HCT116 (cell line): Measurements from ENCODE around the gene MFSD6. TPM values are rescaled to one million over a fixed set of nuclear protein-coding genes. Genes with fewer than 3 reads are reported as not detected.

Experiments
- ATAC-seq: fragments of 200-7000 bp; cut with Tn5 transposase; 2 replicates; pipeline ENCODE4 v1.9.1; 2020; ENCODE audit warnings: mild to moderate bottlenecking, moderate library complexity
- BruUV-seq: library from RNA; stranded (reverse); fragments of 400-500 nt; replicated peaks from 2 replicates; lab custom pipeline; 2021; lab: Mats Ljungman, UMichigan
- CTCF ChIA-PET: fragments of 300-600 bp; sonication (Branson Sonifier 250); formaldehyde crosslinking; loops from one replicate; lab custom pipeline; 2021; ENCODE audit warnings: antibody characterized with exemption; lab: Charles Lee
- POLR2A ChIA-PET: fragments of 300-600, 350-600 bp; sonication (Branson Sonifier 250); formaldehyde crosslinking; loops from one replicate; lab custom pipeline; 2021; ENCODE audit warnings: antibody characterized with exemption; lab: Charles Lee
- RAD21 ChIA-PET, 2 experiments: fragments of 300-600 bp; sonication (Branson Sonifier 250); formaldehyde crosslinking; loops; one replicate each; lab custom pipeline; 2023; ENCODE audit warnings: low total read pairs in 2 of 2; ENCODE audit not compliant: uncharacterized antibody in 2 of 2, unreplicated experiment in 2 of 2, low non-redundant PET in 1 of 2; lab: Charles Lee
- DNase-seq: peaks from one replicate; pipeline ENCODE4 v3.0.0-alpha.2; 2010; ENCODE audit warnings: low read depth, low spot score
- H2AFZ ChIP-seq: fragments of 200-600 bp; shearing (Covaris generic), sonication (generic); 2 replicates; pipeline ENCODE4 v1.6.1; 2017; ENCODE audit warnings: low read depth, mixed run types, mixed read lengths, antibody characterized with exemption, low read length; ENCODE audit not compliant: poor library complexity, severe bottlenecking
- H3K27ac ChIP-seq: 2 replicates; pipeline ENCODE4 v1.5.1; 2012; ENCODE audit warnings: low read depth, low read length
- H3K27me3 ChIP-seq: fragments of 200-600 bp; sonication (generic); 2 replicates; pipeline ENCODE4 v1.6.1; 2016; ENCODE audit warnings: mixed run types, low read length, mixed read lengths; ENCODE audit not compliant: insufficient read depth
- H3K36me3 ChIP-seq, 2 experiments: fragments of 200-500 bp in 1 of 2; fragments of 200-600 bp in 1 of 2; sonication (Bioruptor generic) in 1 of 2; sonication (generic) in 1 of 2; 2 replicates each; pipeline versions ENCODE4 v1.5.1 to v1.6.1; 2014 to 2016; ENCODE audit warnings: low read length in 2 of 2, inconsistent platforms in 1 of 2, mixed read lengths in 1 of 2, mixed run types in 1 of 2; ENCODE audit not compliant: insufficient read depth in 2 of 2, control insufficient read depth in 1 of 2
- H3K4me1 ChIP-seq, 2 experiments: fragments of 200-600 bp in 1 of 2; sonication (generic) in 1 of 2; 2 replicates each; pipeline versions ENCODE4 v1.5.1 to v1.6.1; 2012 to 2017; ENCODE audit warnings: low read length in 2 of 2, inconsistent platforms in 1 of 2, mild to moderate bottlenecking in 1 of 2, mixed read lengths in 1 of 2, mixed run types in 1 of 2, moderate library complexity in 1 of 2; ENCODE audit not compliant: insufficient read depth in 2 of 2, control insufficient read depth in 1 of 2
- H3K4me2 ChIP-seq: fragments of 200-600 bp; sonication (generic); 2 replicates; pipeline ENCODE4 v1.6.1; 2017; ENCODE audit warnings: mixed run types, low read length, mixed read lengths
- H3K4me3 ChIP-seq, 2 experiments: fragments of 200-600 bp in 1 of 2; sonication (generic) in 1 of 2; replicated peaks in 1 of 2; 2 replicates each; pipeline ENCODE4 v1.5.1; 2011 to 2016; ENCODE audit warnings: low read length in 2 of 2, control low read depth in 1 of 2, low read depth in 1 of 2, mild to moderate bottlenecking in 1 of 2, mixed read lengths in 1 of 2, mixed run types in 1 of 2
- H3K79me2 ChIP-seq: fragments of 200-600 bp; sonication (generic); 2 replicates; pipeline ENCODE4 v1.6.1; 2017; ENCODE audit warnings: mild to moderate bottlenecking, mixed run types, low read length, moderate library complexity, mixed read lengths; ENCODE audit not compliant: insufficient read depth
- H3K9ac ChIP-seq: fragments of 200-600 bp; sonication (generic); 2 replicates; pipeline ENCODE4 v1.6.1; 2016; ENCODE audit warnings: low read length, mixed read lengths
- H3K9me2 ChIP-seq: fragments of 200-600 bp; sonication (generic), shearing (Covaris generic); 2 replicates; pipeline ENCODE4 v1.6.1; 2017; ENCODE audit warnings: mixed run types, mild to moderate bottlenecking, moderate library complexity; ENCODE audit not compliant: insufficient read depth
- H3K9me3 ChIP-seq, 2 experiments: fragments of 200-500 bp in 1 of 2; fragments of 200-600 bp in 1 of 2; sonication (Bioruptor generic) in 1 of 2; sonication (generic) in 1 of 2; 2 replicates each; pipeline ENCODE4 v1.6.1; 2014 to 2017; ENCODE audit warnings: low read length in 2 of 2, mixed read lengths in 2 of 2, inconsistent platforms in 1 of 2, low read depth in 1 of 2, mild to moderate bottlenecking in 1 of 2, mixed run types in 1 of 2, moderate library complexity in 1 of 2; ENCODE audit not compliant: control insufficient read depth in 1 of 2, insufficient read depth in 1 of 2
- H4K20me1 ChIP-seq: fragments of 200-600 bp; sonication (generic), shearing (Covaris generic); 2 replicates; pipeline ENCODE4 v1.6.1; 2017; ENCODE audit warnings: mixed run types, mild to moderate bottlenecking, moderate library complexity; ENCODE audit not compliant: insufficient read depth
- ATF3 ChIP-seq: IDR thresholded peaks from 2 replicates; pipeline ENCODE4 v1.6.1; 2012
- CBX3 ChIP-seq: IDR thresholded peaks from 2 replicates; pipeline ENCODE4 v1.6.1; 2012; ENCODE audit warnings: low read depth
- EZH2 ChIP-seq: fragments of 200-600 bp; sonication (generic); IDR thresholded peaks from 2 replicates; pipeline ENCODE4 v1.6.1; 2017; ENCODE audit warnings: antibody characterized with exemption, mixed run types
- EZH2phosphoT487 ChIP-seq: fragments of 200-600 bp; IDR thresholded peaks from 2 replicates; pipeline ENCODE4 v1.6.1; 2018; ENCODE audit warnings: antibody characterized with exemption, borderline replicate concordance
- MAX ChIP-seq: IDR thresholded peaks from 2 replicates; pipeline ENCODE4 v1.6.1; 2012
- POLR2A ChIP-seq: IDR thresholded peaks from 2 replicates; pipeline ENCODE4 v1.7.0; 2011; ENCODE audit warnings: borderline replicate concordance; ENCODE audit not compliant: insufficient read depth, insufficient read length; ENCODE audit errors: extremely low read depth
- SIN3A ChIP-seq: IDR thresholded peaks from 2 replicates; pipeline ENCODE4 v1.6.1; 2012; ENCODE audit warnings: low read depth
- SP1 ChIP-seq: IDR thresholded peaks from 2 replicates; pipeline ENCODE4 v1.6.1; 2012; ENCODE audit warnings: low read depth
- SRF ChIP-seq: IDR thresholded peaks from 2 replicates; pipeline ENCODE4 v1.6.1; 2012; ENCODE audit warnings: low read depth
- ZBTB33 ChIP-seq: IDR thresholded peaks from 2 replicates; pipeline ENCODE4 v1.6.1; 2011; ENCODE audit warnings: mild to moderate bottlenecking, low read length, moderate library complexity; ENCODE audit not compliant: insufficient replicate concordance; ENCODE audit errors: extremely low read depth
- ZNF274 ChIP-seq: fragments of 200-500 bp; sonication (Bioruptor generic); IDR thresholded peaks from 2 replicates; pipeline ENCODE4 v1.6.1; 2014; ENCODE audit warnings: mild to moderate bottlenecking, low read depth, low read length, inconsistent platforms
- intact Hi-C: fragments of 100-400 bp; cut with micrococcal nuclease; formaldehyde crosslinking; loops from 2 replicates; pipeline ENCODE4 v1.10.0; 2022
- total RNA-seq: library from RNA; stranded (reverse); gene quantifications from one replicate; pipeline ENCODE4 v1.2.1, GENCODE V29; 2021; ENCODE audit not compliant: unreplicated experiment

MFSD6 gene
- total RNA-seq, 1 experiment from 2014 or later: 18.6 TPM

- DNase-seq: no peak
- Histone ChIP-seq H3K4me1 (no peaks in the 10 kb centered on the region), H3K9me2 (no peaks in the 10 kb centered on the region), H2AFZ (no peak overlapping the region), H3K27me3 (no peaks in the 10 kb centered on the region), H3K4me3 (no peak overlapping the region), H3K4me2 (no peak overlapping the region), H4K20me1 (no peaks in the 10 kb centered on the region), H3K79me2 (no peaks in the 10 kb centered on the region), H3K36me3 (no peaks in the 10 kb centered on the region), H3K27ac (no peak overlapping the region), H3K9me3 (no peaks in the 10 kb centered on the region), H3K9ac (no peak overlapping the region)
- no peak for TF ChIP-seq CBX3
- TF ChIP-seq ATF3: no peak
- TF ChIP-seq MAX: no peak
- no peak for TF ChIP-seq EZH2phosphoT487
- no peak for TF ChIP-seq EZH2
- no peak for TF ChIP-seq SIN3A
- no peak for TF ChIP-seq POLR2A
- no peak for TF ChIP-seq ZBTB33
- TF ChIP-seq SP1: no peak
- TF ChIP-seq ZNF274: no peak
- TF ChIP-seq SRF: no peak
- no peak for ATAC-seq
- no TSS peak for BruUV-seq
- ChIA-PET POLR2A (no interaction called here), RAD21 (no interaction called here), CTCF (no interaction called here)
- intact Hi-C loops: no loop called here
Observed at GRCh38 chr2:190441564-190441963, 33.4 kb downstream of the MFSD6 start.
